Thymus (tissue), 11 donors: ENCODE data around the gene RBFA. TPM values are rescaled to one million over a fixed set of nuclear protein-coding genes. Genes with fewer than 3 reads are reported as not detected.
"Not testable (repeated sequence)": the region's sequence is repeated elsewhere in the genome, so short reads cannot be mapped to it uniquely, and the experiment has no call there.

Source experiments
- DNase-seq, 9 donors: peaks; one replicate each; pipeline ENCODE4 v3.0.0-alpha.2; 2013; ENCODE audit warnings: low spot score in 9 of 9, low read depth in 6 of 9, missing footprints in 1 of 9
- H3K27ac ChIP-seq, 2 donors: one replicate each; pipeline ENCODE4 v1.5.1; 2013; ENCODE audit warnings: control low read depth in 1 of 2, low read depth in 1 of 2, low read length in 1 of 2, mild to moderate bottlenecking in 1 of 2, moderate library complexity in 1 of 2
- H3K27me3 ChIP-seq, 2 donors: one replicate each; pipeline ENCODE4 v1.5.1; 2013; ENCODE audit warnings: low read length in 1 of 2; ENCODE audit not compliant: control insufficient read depth in 2 of 2, insufficient read depth in 1 of 2
- H3K36me3 ChIP-seq, 2 donors: one replicate each; pipeline ENCODE4 v1.5.1; 2013; ENCODE audit warnings: low read length in 1 of 2, mild to moderate bottlenecking in 1 of 2, moderate library complexity in 1 of 2; ENCODE audit not compliant: control insufficient read depth in 2 of 2, insufficient read depth in 2 of 2
- H3K4me1 ChIP-seq, 2 donors: one replicate each; pipeline ENCODE4 v1.5.1; 2013; ENCODE audit warnings: low read length in 2 of 2; ENCODE audit not compliant: control insufficient read depth in 2 of 2, insufficient read depth in 2 of 2
- H3K4me3 ChIP-seq, 2 donors: one replicate each; pipeline ENCODE4 v1.5.1; 2013; ENCODE audit warnings: low read length in 2 of 2, control low read depth in 1 of 2, mild to moderate bottlenecking in 1 of 2
- H3K9me3 ChIP-seq, 2 donors: one replicate each; pipeline ENCODE4 v1.5.1; 2013; ENCODE audit warnings: low read length in 1 of 2, mild to moderate bottlenecking in 1 of 2; ENCODE audit not compliant: control insufficient read depth in 2 of 2, insufficient read depth in 1 of 2
- WGBS: extraction: QIAGEN DNeasy Blood & Tissue Kit; methylation state at CpG from one replicate; pipeline ENCODE4 v1.1.7; 2013; 5-methylcytosine and 5-hydroxymethylcytosine counted together
- polyA plus RNA-seq: library from polyadenylated mRNA; stranded (reverse); fragments of 200-250 nt; gene quantifications from one replicate; pipeline ENCODE4 v1.2.3, GENCODE V29; 2013
- total RNA-seq: library from RNA; stranded (reverse); fragments of 120-200 nt; gene quantifications from one replicate; pipeline ENCODE4 v1.2.4, GENCODE V29; 2013
- donor health status: healthy.

RBFA gene
- total and polyA plus RNA-seq, 2 donors, result 16.6 to 18.6 TPM

- WGBS, result 98% methylated on average over 20 of the region's 20 CpGs
- no peak overlapping the region for H3K27ac ChIP-seq
- no peak overlapping the region for H3K4me3 ChIP-seq
- H3K9me3 ChIP-seq, result peaks cover 1 to 22% of the 10 kb centered on the region in 2 donors
- no peaks in the 10 kb centered on the region for H3K36me3 ChIP-seq
- H3K4me1 ChIP-seq, result no peaks in the 10 kb centered on the region
- no peaks in the 10 kb centered on the region for H3K27me3 ChIP-seq
- no peak for DNase-seq
Observed at GRCh38 chr18:80012714-80013113, 21.5 kb upstream of the RBFA start.

DNA sequence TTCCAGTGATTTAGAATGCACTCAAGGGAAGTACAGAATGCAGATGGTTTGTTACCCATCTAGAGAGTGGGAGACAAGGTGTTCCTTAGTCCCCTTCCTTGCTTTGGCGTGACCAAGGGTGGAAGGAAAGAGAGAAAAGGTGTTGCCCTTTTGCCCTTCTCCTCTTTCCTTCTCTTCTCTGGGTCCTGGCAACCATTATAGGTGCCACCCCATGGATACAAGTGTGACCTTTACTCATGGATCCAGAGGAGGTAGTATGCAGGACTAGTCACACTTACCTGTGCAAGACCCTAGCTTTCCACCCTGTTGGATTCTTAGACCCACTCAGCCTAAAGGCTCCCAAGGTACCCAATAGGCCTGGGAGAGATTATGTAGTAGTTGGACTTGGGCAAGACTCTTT, 11.6 kb upstream of the RBFA start:
- Histone ChIP-seq H3K27me3 (no peaks in the 10 kb centered on the region), H3K36me3 (no peaks in the 10 kb centered on the region), H3K9me3 (peaks cover 7 to 33% of the 10 kb centered on the region in 2 donors), H3K27ac (no peak overlapping the region), H3K4me3 (no peak overlapping the region), H3K4me1 (no peaks in the 10 kb centered on the region)
- WGBS, result 50% methylated on average over 1 of the region's 1 CpG
- peak in 4 of 9 donors; percentile 7 to 51 (median 16) for DNase-seq

DNA sequence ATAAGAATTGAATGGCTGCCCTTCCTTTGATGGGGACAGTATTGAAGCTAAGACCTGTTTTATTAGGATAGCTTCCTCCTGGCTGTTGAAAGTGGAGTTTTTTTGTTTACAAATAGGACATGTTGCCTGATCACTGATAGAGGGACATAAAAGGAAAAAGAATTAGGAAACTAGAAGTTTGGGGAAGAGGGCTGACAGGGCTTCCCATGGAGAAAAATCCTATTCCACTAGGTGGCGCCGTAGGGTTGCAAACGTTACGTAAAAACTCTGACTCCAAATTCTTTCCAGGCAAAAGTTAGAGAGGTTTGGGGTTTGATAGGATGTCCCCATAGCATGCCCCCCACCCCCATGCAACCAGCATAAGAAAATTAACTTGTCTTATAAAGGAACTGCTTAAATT, 11.1 kb upstream of the RBFA start:
- Histone ChIP-seq H3K27me3 (no peaks in the 10 kb centered on the region), H3K27ac (no peak overlapping the region), H3K36me3 (no peaks in the 10 kb centered on the region), H3K9me3 (peaks cover 7 to 33% of the 10 kb centered on the region in 2 donors), H3K4me3 (no peak overlapping the region), H3K4me1 (no peaks in the 10 kb centered on the region)
- DNase-seq, result no peak
- WGBS, result 79% methylated on average over 4 of the region's 4 CpGs

GRCh38 chr18:80026363-80026762, 7.9 kb upstream of the RBFA start:
- H3K4me3 ChIP-seq, result no peak overlapping the region
- H3K4me1 ChIP-seq, result no peaks in the 10 kb centered on the region
- no peak for DNase-seq
- H3K9me3 ChIP-seq, result peaks cover 7 to 29% of the 10 kb centered on the region in 2 donors
- no peaks in the 10 kb centered on the region for H3K27me3 ChIP-seq
- 95% methylated on average over 7 of the region's 7 CpGs for WGBS
- H3K27ac ChIP-seq, result no peak overlapping the region
- no peaks in the 10 kb centered on the region for H3K36me3 ChIP-seq

DNA sequence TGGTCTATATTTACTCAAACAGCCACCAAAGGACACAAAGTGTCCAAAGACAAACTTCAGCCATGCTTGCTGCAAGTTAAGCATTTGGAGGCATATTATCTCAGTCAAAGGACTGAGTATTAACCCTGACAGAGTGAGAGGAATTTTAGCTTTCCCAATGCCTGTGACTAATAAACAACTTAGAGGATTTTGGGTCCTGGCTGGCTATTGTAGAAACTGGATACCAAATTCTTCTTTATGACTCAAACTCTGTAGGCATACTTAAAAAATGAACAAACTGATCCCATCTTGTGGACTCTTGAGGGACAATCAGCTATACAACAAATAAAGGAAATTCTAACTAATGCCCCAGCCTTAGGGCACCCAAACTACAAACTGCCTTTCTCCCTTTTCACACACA, 6.5 kb upstream of the RBFA start:
- H3K27ac ChIP-seq, H3K27me3 ChIP-seq, H3K4me1 ChIP-seq, H3K36me3 ChIP-seq, DNase-seq, H3K4me3 ChIP-seq: not testable (repeated sequence)
- H3K9me3 ChIP-seq, result peaks cover 5 to 20% of the 10 kb centered on the region in 2 donors

GRCh38 chr18:80029690-80030089, 4.5 kb upstream of the RBFA start:
- Histone ChIP-seq H3K27me3 (no peaks in the 10 kb centered on the region), H3K9me3 (peaks cover 4 to 6% of the 10 kb centered on the region in 2 donors), H3K27ac (no peak overlapping the region), H3K4me3 (no peak overlapping the region), H3K4me1 (peaks cover 3 to 7% of the 10 kb centered on the region in 2 donors), H3K36me3 (no peaks in the 10 kb centered on the region)
- DNase-seq, result no peak
- WGBS, result 97% methylated on average over 1 of the region's 1 CpG

- 5% methylated on average over 90 of the region's 90 CpGs for WGBS
- Histone ChIP-seq H3K27me3 (no peaks in the 10 kb centered on the region), H3K27ac (peak overlapping the region; percentile 83 to 94), H3K36me3 (peaks cover 0 to 4% of the 10 kb centered on the region in 2 donors), H3K9me3 (no peaks in the 10 kb centered on the region), H3K4me1 (peaks cover 9 to 13% of the 10 kb centered on the region in 2 donors), H3K4me3 (peak overlapping the region; percentile 56 to 69)
- peak in 5 of 9 donors; percentile 6 to 94 (median 30) for DNase-seq
Observed at GRCh38 chr18:80033181-80034067, 810 bp upstream of the RBFA start.

DNA sequence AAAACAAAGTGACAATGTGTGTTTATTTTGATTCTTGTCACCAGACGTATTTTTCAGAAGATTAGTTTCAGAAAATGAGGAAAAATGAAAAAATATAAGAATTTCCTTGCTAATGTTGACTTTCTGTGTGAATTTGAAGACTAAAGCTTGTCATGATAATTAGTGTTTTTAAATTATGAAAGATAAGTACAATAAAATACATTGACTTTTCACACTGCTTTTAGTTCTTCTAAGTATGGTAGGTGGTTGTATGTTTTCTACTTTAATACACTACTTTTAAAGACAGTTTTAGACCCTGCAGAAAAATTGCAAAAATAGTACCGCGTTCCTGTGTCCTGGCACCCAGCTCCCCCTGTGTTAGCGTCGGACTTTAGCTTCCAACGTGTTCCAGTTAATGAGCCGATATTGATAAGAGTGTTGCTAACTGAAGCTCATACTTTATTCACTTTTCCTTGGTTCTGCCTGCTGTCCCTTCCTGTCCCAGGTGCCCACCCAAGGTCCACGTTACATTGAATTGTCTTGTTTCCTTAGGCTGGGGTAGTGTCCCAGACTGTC, 695 bp downstream of the RBFA start:
- Histone ChIP-seq H3K9me3 (no peaks in the 10 kb centered on the region), H3K4me3 (peak overlapping the region; percentile 56 to 81), H3K27me3 (no peaks in the 10 kb centered on the region), H3K4me1 (peaks cover 9 to 13% of the 10 kb centered on the region in 2 donors), H3K36me3 (peaks cover 2 to 8% of the 10 kb centered on the region in 2 donors), H3K27ac (no peak overlapping the region)
- WGBS, result 17% methylated on average over 8 of the region's 8 CpGs
- DNase-seq, result no peak

GRCh38 chr18:80035997-80036396, 1.8 kb downstream of the RBFA start:
- WGBS, result 98% methylated on average over 7 of the region's 7 CpGs
- Histone ChIP-seq H3K9me3 (no peaks in the 10 kb centered on the region), H3K36me3 (peaks cover 2 to 8% of the 10 kb centered on the region in 2 donors), H3K4me3 (no peak overlapping the region), H3K27ac (no peak overlapping the region), H3K4me1 (peaks cover 9 to 13% of the 10 kb centered on the region in 2 donors), H3K27me3 (no peaks in the 10 kb centered on the region)
- no peak for DNase-seq
